ENCODE results near the gene MFF.

Gene MFF

GRCh38 chr2:227324995-227325838, at the start of gene MFF:
Gene MFF, plus strand, starts transcription at chr2:227325251. Its CDS starts 5,415 bp downstream, at chr2:227330666.
- peaks cover 14% of the 10 kb centered on the region for H3K4me1 ChIP-seq (ENCODE audit: insufficient read depth, low read length)
- no peaks in the 10 kb centered on the region for H3K9me3 ChIP-seq (ENCODE audit: low read length)
- peak within 1 kb of the TSS; percentile 87 for H3K9ac ChIP-seq (ENCODE audit: low read length)
- H3K36me3 ChIP-seq (ENCODE audit: insufficient read depth, low read length), result no peaks in the 10 kb centered on the region
- H3K4me3 ChIP-seq (ENCODE audit: low read depth in 1 of 2, low read length in 2 of 2), result peak within 1 kb of the TSS; percentile 89 to 93
- no peaks in the 10 kb centered on the region for H3K27me3 ChIP-seq (ENCODE audit: control insufficient read depth in 1 of 2, insufficient read depth in 2 of 2, low read length in 2 of 2)
- peak within 1 kb of the TSS; percentile 92 for H3K27ac ChIP-seq (ENCODE audit: low read depth, low read length)

DNA sequence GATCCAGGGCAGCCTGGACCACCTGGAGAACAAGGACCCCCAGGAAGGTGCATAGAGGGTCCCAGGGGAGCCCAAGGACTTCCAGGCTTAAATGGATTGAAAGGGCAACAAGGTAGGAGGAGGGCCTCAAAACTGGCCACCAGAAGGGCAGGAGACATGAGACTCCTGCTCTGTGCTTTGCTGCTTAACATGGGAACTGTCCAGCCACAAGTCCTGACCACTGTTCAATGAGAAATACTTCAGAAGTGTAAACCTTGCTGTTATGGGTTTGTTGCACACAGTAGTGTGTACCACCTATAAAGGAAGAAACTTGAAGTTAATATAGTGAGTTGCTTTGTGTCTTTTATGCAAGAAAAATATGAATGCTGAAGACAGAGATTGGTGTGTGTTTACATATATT, 44.2 kb upstream of the MFF start:
- H3K36me3 ChIP-seq (ENCODE audit: insufficient read depth, low read length), result no peaks in the 10 kb centered on the region

GRCh38 chr2:227285741-227286236, 39.3 kb upstream of the MFF start:
- H3K4me3 ChIP-seq (ENCODE audit: low read depth in 1 of 2, low read length in 2 of 2), result no peak overlapping the region
- H3K9ac ChIP-seq (ENCODE audit: low read length), result no peak overlapping the region
- no peaks in the 10 kb centered on the region for H3K4me1 ChIP-seq (ENCODE audit: insufficient read depth, low read length)
- H3K27me3 ChIP-seq (ENCODE audit: control insufficient read depth in 1 of 2, insufficient read depth in 2 of 2, low read length in 2 of 2), result no peaks in the 10 kb centered on the region
- H3K27ac ChIP-seq (ENCODE audit: low read depth, low read length), result no peak overlapping the region
- H3K36me3 ChIP-seq (ENCODE audit: insufficient read depth, low read length), result no peaks in the 10 kb centered on the region
- no peaks in the 10 kb centered on the region for H3K9me3 ChIP-seq (ENCODE audit: low read length)

More for the DNA sequence above, 44.2 kb upstream of the MFF start:
- Histone ChIP-seq H3K27me3 (ENCODE audit: control insufficient read depth in 1 of 2, insufficient read depth in 2 of 2, low read length in 2 of 2) (no peaks in the 10 kb centered on the region), H3K9me3 (ENCODE audit: low read length) (no peaks in the 10 kb centered on the region), H3K4me1 (ENCODE audit: insufficient read depth, low read length) (no peaks in the 10 kb centered on the region), H3K9ac (ENCODE audit: low read length) (no peak overlapping the region), H3K27ac (ENCODE audit: low read depth, low read length) (no peak overlapping the region), H3K4me3 (ENCODE audit: low read depth in 1 of 2, low read length in 2 of 2) (no peak overlapping the region)

GRCh38 chr2:227287771-227288170, 37.3 kb upstream of the MFF start:
- Histone ChIP-seq H3K4me1 (ENCODE audit: insufficient read depth, low read length) (no peaks in the 10 kb centered on the region), H3K9me3 (ENCODE audit: low read length) (no peaks in the 10 kb centered on the region), H3K9ac (ENCODE audit: low read length) (no peak overlapping the region), H3K4me3 (ENCODE audit: low read depth in 1 of 2, low read length in 2 of 2) (no peak overlapping the region), H3K27me3 (ENCODE audit: control insufficient read depth in 1 of 2, insufficient read depth in 2 of 2, low read length in 2 of 2) (no peaks in the 10 kb centered on the region), H3K36me3 (ENCODE audit: insufficient read depth, low read length) (no peaks in the 10 kb centered on the region), H3K27ac (ENCODE audit: low read depth, low read length) (no peak overlapping the region)

- Histone ChIP-seq H3K4me3 (ENCODE audit: low read depth in 1 of 2, low read length in 2 of 2) (no peak overlapping the region), H3K9me3 (ENCODE audit: low read length) (no peaks in the 10 kb centered on the region), H3K27me3 (ENCODE audit: control insufficient read depth in 1 of 2, insufficient read depth in 2 of 2, low read length in 2 of 2) (no peaks in the 10 kb centered on the region), H3K27ac (ENCODE audit: low read depth, low read length) (no peak overlapping the region), H3K36me3 (ENCODE audit: insufficient read depth, low read length) (no peaks in the 10 kb centered on the region), H3K4me1 (ENCODE audit: insufficient read depth, low read length) (no peaks in the 10 kb centered on the region), H3K9ac (ENCODE audit: low read length) (no peak overlapping the region)
Observed at GRCh38 chr2:227292314-227292713, 32.7 kb upstream of the MFF start.

- Histone ChIP-seq H3K27ac (ENCODE audit: low read depth, low read length) (no peak overlapping the region), H3K9me3 (ENCODE audit: low read length) (no peaks in the 10 kb centered on the region), H3K9ac (ENCODE audit: low read length) (no peak overlapping the region), H3K27me3 (ENCODE audit: control insufficient read depth in 1 of 2, insufficient read depth in 2 of 2, low read length in 2 of 2) (no peaks in the 10 kb centered on the region), H3K4me3 (ENCODE audit: low read depth in 1 of 2, low read length in 2 of 2) (no peak overlapping the region), H3K4me1 (ENCODE audit: insufficient read depth, low read length) (no peaks in the 10 kb centered on the region), H3K36me3 (ENCODE audit: insufficient read depth, low read length) (no peaks in the 10 kb centered on the region)
Observed at GRCh38 chr2:227293531-227293930, 31.5 kb upstream of the MFF start.

- no peaks in the 10 kb centered on the region for H3K4me1 ChIP-seq (ENCODE audit: insufficient read depth, low read length)
- no peaks in the 10 kb centered on the region for H3K36me3 ChIP-seq (ENCODE audit: insufficient read depth, low read length)
- H3K4me3 ChIP-seq (ENCODE audit: low read depth in 1 of 2, low read length in 2 of 2), result no peak overlapping the region
- H3K27ac ChIP-seq (ENCODE audit: low read depth, low read length), result no peak overlapping the region
- H3K9ac ChIP-seq (ENCODE audit: low read length), result no peak overlapping the region
- H3K9me3 ChIP-seq (ENCODE audit: low read length), result no peaks in the 10 kb centered on the region
- no peaks in the 10 kb centered on the region for H3K27me3 ChIP-seq (ENCODE audit: control insufficient read depth in 1 of 2, insufficient read depth in 2 of 2, low read length in 2 of 2)
Observed at GRCh38 chr2:227295806-227296205, 29.2 kb upstream of the MFF start.

- no peak overlapping the region for H3K27ac ChIP-seq (ENCODE audit: low read depth, low read length)
- peaks cover 3% of the 10 kb centered on the region for H3K4me1 ChIP-seq (ENCODE audit: insufficient read depth, low read length)
- H3K9ac ChIP-seq (ENCODE audit: low read length), result no peak overlapping the region
- no peaks in the 10 kb centered on the region for H3K27me3 ChIP-seq (ENCODE audit: control insufficient read depth in 1 of 2, insufficient read depth in 2 of 2, low read length in 2 of 2)
- H3K36me3 ChIP-seq (ENCODE audit: insufficient read depth, low read length), result no peaks in the 10 kb centered on the region
- no peaks in the 10 kb centered on the region for H3K9me3 ChIP-seq (ENCODE audit: low read length)
- no peak overlapping the region for H3K4me3 ChIP-seq (ENCODE audit: low read depth in 1 of 2, low read length in 2 of 2)
Observed at GRCh38 chr2:227296671-227297405, 28.2 kb upstream of the MFF start.

GRCh38 chr2:227301523-227301922, 23.5 kb upstream of the MFF start:
- peaks cover 3% of the 10 kb centered on the region for H3K4me1 ChIP-seq (ENCODE audit: insufficient read depth, low read length)
- no peak overlapping the region for H3K27ac ChIP-seq (ENCODE audit: low read depth, low read length)
- H3K27me3 ChIP-seq (ENCODE audit: control insufficient read depth in 1 of 2, insufficient read depth in 2 of 2, low read length in 2 of 2), result no peaks in the 10 kb centered on the region
- H3K9ac ChIP-seq (ENCODE audit: low read length), result no peak overlapping the region
- no peaks in the 10 kb centered on the region for H3K9me3 ChIP-seq (ENCODE audit: low read length)
- no peak overlapping the region for H3K4me3 ChIP-seq (ENCODE audit: low read depth in 1 of 2, low read length in 2 of 2)
- H3K36me3 ChIP-seq (ENCODE audit: insufficient read depth, low read length), result no peaks in the 10 kb centered on the region

- no peaks in the 10 kb centered on the region for H3K36me3 ChIP-seq (ENCODE audit: insufficient read depth, low read length)
Observed at GRCh38 chr2:227308784-227309183, 16.3 kb upstream of the MFF start.

DNA sequence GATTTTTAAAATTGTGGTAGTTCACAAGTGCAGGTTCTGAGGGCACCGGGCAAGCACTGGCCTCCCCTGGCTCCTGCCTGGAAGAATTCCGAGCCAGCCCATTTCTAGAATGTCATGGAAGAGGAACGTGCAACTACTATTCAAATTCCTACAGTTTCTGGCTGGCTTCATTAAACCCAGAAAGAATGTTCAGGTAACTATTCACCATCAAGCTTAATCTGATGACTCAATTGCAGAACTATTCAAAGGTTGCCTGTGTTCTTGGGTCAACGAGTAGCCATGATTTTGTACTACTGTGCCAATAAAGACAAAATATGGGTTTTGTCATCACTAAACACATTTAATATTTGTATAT, 14.3 kb upstream of the MFF start:
- Histone ChIP-seq H3K4me1 (ENCODE audit: insufficient read depth, low read length) (no peaks in the 10 kb centered on the region), H3K27me3 (ENCODE audit: control insufficient read depth in 1 of 2, insufficient read depth in 2 of 2, low read length in 2 of 2) (no peaks in the 10 kb centered on the region), H3K9me3 (ENCODE audit: low read length) (no peaks in the 10 kb centered on the region), H3K27ac (ENCODE audit: low read depth, low read length) (no peak overlapping the region), H3K36me3 (ENCODE audit: insufficient read depth, low read length) (no peaks in the 10 kb centered on the region), H3K4me3 (ENCODE audit: low read depth in 1 of 2, low read length in 2 of 2) (no peak overlapping the region), H3K9ac (ENCODE audit: low read length) (no peak overlapping the region)

More at GRCh38 chr2:227308784-227309183, 16.3 kb upstream of the MFF start:
- Histone ChIP-seq H3K4me1 (ENCODE audit: insufficient read depth, low read length) (no peaks in the 10 kb centered on the region), H3K9ac (ENCODE audit: low read length) (no peak overlapping the region), H3K27me3 (ENCODE audit: control insufficient read depth in 1 of 2, insufficient read depth in 2 of 2, low read length in 2 of 2) (no peaks in the 10 kb centered on the region), H3K27ac (ENCODE audit: low read depth, low read length) (no peak overlapping the region), H3K4me3 (ENCODE audit: low read depth in 1 of 2, low read length in 2 of 2) (no peak overlapping the region), H3K9me3 (ENCODE audit: low read length) (no peaks in the 10 kb centered on the region)
